ENCODE measurements around the gene RIBC2. TPM values are rescaled to one million over a fixed set of nuclear protein-coding genes. Genes with fewer than 3 reads are reported as not detected.

Gene RIBC2
- total and polyA plus RNA-seq, 9 of the 15 experiments (the other 6 are each of a cell fraction or from before 2014, with no cell fraction given), result not detected

DNA sequence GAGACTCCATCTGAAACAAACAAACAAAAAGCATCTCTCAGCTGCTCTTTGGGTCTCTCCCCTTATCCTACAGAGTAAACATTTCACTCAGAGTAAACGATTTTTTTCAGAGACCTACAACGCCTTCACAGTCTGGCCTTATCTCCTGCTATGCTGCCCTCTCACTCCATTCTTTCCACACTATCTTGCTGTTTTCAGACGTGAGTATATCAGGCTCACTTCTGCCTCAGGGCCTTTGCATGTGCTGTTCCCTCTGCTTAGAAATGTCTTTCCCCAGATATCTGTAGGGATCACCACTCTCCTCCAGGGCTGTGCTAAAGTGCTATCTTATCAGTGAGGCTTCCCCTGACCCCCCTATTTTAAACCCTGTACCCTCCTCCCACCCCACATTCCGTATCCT, 6.5 kb downstream of the RIBC2 start:
- DNase-seq (ENCODE audit: extremely low read depth in 1 of 4, low spot score in 3 of 4) (no peak), ATAC-seq (no peak), FAIRE-seq (no peak)
- Histone ChIP-seq H3K4me2 (ENCODE audit: insufficient read depth, low read length) (no peak overlapping the region), H3K9me1 (ENCODE audit: control insufficient read depth, insufficient read depth, low read length) (no peaks in the 10 kb centered on the region), H3K79me2 (ENCODE audit: control insufficient read depth, insufficient read depth, low read length) (no peaks in the 10 kb centered on the region), H3K27me3 (ENCODE audit: control insufficient read depth in 2 of 2, insufficient read depth in 2 of 2, low read length in 2 of 2) (peaks cover 3 to 29% of the 10 kb centered on the region in 2 experiments; a peak in 3 of 5 replicates), H3K36me3 (ENCODE audit: control insufficient read depth, insufficient read depth, low read length) (no peaks in the 10 kb centered on the region), H3K9me3 (replicated peaks; ENCODE audit: control insufficient read depth, insufficient read depth, low read depth, low read length) (no peaks in the 10 kb centered on the region), H2AFZ (ENCODE audit: low read depth, low read length) (no peak overlapping the region), H4K20me1 (replicated peaks; ENCODE audit: control insufficient read depth, insufficient read depth, low read length) (no peaks in the 10 kb centered on the region), H3K9ac (ENCODE audit: insufficient read depth in 1 of 2, low read depth in 2 of 2, low read length in 2 of 2) (no peak overlapping the region), H3K4me3 (no peak overlapping the region), H3K27ac (ENCODE audit: extremely low read depth, low read depth, low read length) (no peak overlapping the region), H3K4me1 (replicated peaks in 1 of 2; ENCODE audit: control insufficient read depth in 2 of 2, insufficient read depth in 2 of 2, low read length in 2 of 2) (no peaks in the 10 kb centered on the region; a peak in 1 of 5 replicates)
- TF ChIP-seq HDAC3 (IDR thresholded peaks at IDR 0.05; ENCODE audit: borderline replicate concordance, partially characterized antibody), result no peak
- peak; percentile 47 for TF ChIP-seq RBM25 (IDR thresholded peaks at IDR 0.05; ENCODE audit: low read depth, low read length, severe bottlenecking)
- no peak for TF ChIP-seq CBX8 (IDR thresholded peaks at IDR 0.05; ENCODE audit: borderline replicate concordance, extremely low read depth, low read depth, low read length, poor library complexity, severe bottlenecking)
- TF ChIP-seq HLTF (IDR thresholded peaks at IDR 0.05), result no peak
- no peak for TF ChIP-seq STAT5B (CRISPR knock-in tag; IDR thresholded peaks at IDR 0.05)
- CTCF ChIA-PET (ENCODE audit: low intra/inter-chr PET ratio), result no interaction called here
- intact Hi-C loops (cut with micrococcal nuclease) (no loop called here), in situ Hi-C loops (cut with MboI) (no loop called here)
- POLR2A ChIA-PET, result no interaction called here
- WGBS (ENCODE audit: insufficient coverage, low coverage, missing lambda C conversion rate), result 0% methylated on average over 4 of the region's 4 CpGs
- BruUV-seq (replicated peaks), result no TSS peak

DNA sequence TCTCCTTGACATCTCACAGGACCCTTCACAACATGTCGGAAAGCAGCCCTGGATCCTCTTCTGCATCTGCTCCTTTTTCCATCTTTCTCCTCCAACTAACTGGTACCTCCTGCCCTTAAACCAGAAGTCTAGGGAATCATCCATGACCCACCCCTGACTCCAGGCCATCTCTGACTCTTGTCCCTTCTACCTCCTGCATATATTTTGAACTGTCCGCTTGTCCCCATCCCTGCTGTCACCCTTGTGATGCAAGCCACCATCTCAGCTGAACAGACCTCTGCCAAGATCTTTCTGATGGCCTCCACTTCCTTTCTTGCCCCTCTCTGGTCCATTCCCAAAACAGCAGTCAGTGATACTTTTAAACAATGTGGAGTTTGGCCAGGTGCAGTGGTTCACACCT, 7.0 kb downstream of the RIBC2 start:
- H3K4me3 ChIP-seq, result no peak overlapping the region
- POLR2A ChIA-PET, result no interaction called here
- no peaks in the 10 kb centered on the region; a peak in 1 of 5 replicates for H3K4me1 ChIP-seq (replicated peaks in 1 of 2; ENCODE audit: control insufficient read depth in 2 of 2, insufficient read depth in 2 of 2, low read length in 2 of 2)
- no peak for ATAC-seq
- no peaks in the 10 kb centered on the region for H3K9me1 ChIP-seq (ENCODE audit: control insufficient read depth, insufficient read depth, low read length)
- no peak overlapping the region for H3K4me2 ChIP-seq (ENCODE audit: insufficient read depth, low read length)
- H3K36me3 ChIP-seq (ENCODE audit: control insufficient read depth, insufficient read depth, low read length), result no peaks in the 10 kb centered on the region
- BruUV-seq (replicated peaks), result no TSS peak
- H3K27me3 ChIP-seq (ENCODE audit: control insufficient read depth in 2 of 2, insufficient read depth in 2 of 2, low read length in 2 of 2), result peaks cover 3 to 29% of the 10 kb centered on the region in 2 experiments; a peak in 3 of 5 replicates
- no peak overlapping the region for H3K27ac ChIP-seq (ENCODE audit: extremely low read depth, low read depth, low read length)
- no peaks in the 10 kb centered on the region for H3K9me3 ChIP-seq (replicated peaks; ENCODE audit: control insufficient read depth, insufficient read depth, low read depth, low read length)
- no peaks in the 10 kb centered on the region for H3K79me2 ChIP-seq (ENCODE audit: control insufficient read depth, insufficient read depth, low read length)
- in situ Hi-C loops (cut with MboI) (no loop called here), intact Hi-C loops (cut with micrococcal nuclease) (no loop called here)
- no peak overlapping the region for H3K9ac ChIP-seq (ENCODE audit: insufficient read depth in 1 of 2, low read depth in 2 of 2, low read length in 2 of 2)
- H4K20me1 ChIP-seq (replicated peaks; ENCODE audit: control insufficient read depth, insufficient read depth, low read length), result no peaks in the 10 kb centered on the region
- WGBS (ENCODE audit: insufficient coverage, low coverage, missing lambda C conversion rate), result 0% methylated on average over 2 of the region's 2 CpGs
- no peak overlapping the region for H2AFZ ChIP-seq (ENCODE audit: low read depth, low read length)
- no peak for FAIRE-seq
- CTCF ChIA-PET (ENCODE audit: low intra/inter-chr PET ratio), result no interaction called here
- DNase-seq (ENCODE audit: extremely low read depth in 1 of 4, low spot score in 3 of 4), result no peak
- no peak for TF ChIP-seq STAT5A (IDR thresholded peaks at IDR 0.05; ENCODE audit: borderline replicate concordance, low read length)
- no peak for TF ChIP-seq RBFOX2 (IDR thresholded peaks at IDR 0.05; ENCODE audit: low read depth, low read length)
- no peak for TF ChIP-seq JUN (IDR thresholded peaks at IDR 0.05; ENCODE audit: borderline replicate concordance, low read depth, low read length)
- TF ChIP-seq JUN (CRISPR knock-in tag; IDR thresholded peaks at IDR 0.05; ENCODE audit: borderline replicate concordance), result no peak
- no peak for TF ChIP-seq NR2C2 (CRISPR knock-in tag; IDR thresholded peaks at IDR 0.05)
- TF ChIP-seq NR2C2 (tag; IDR thresholded peaks at IDR 0.05), result no peak
- TF ChIP-seq CAMTA2 (CRISPR knock-in tag; conservative IDR thresholded peaks at IDR 0.05), result no peak
- TF ChIP-seq PYGO2 (tag; IDR thresholded peaks at IDR 0.05), result no peak
- no peak for TF ChIP-seq MEIS2 (IDR thresholded peaks at IDR 0.05; ENCODE audit: partially characterized antibody)
- no peak for TF ChIP-seq SRF (CRISPR knock-in tag; IDR thresholded peaks at IDR 0.05)
- no peak for TF ChIP-seq ZNF695 (CRISPR knock-in tag; IDR thresholded peaks at IDR 0.05)
- TF ChIP-seq ZNF12 (CRISPR knock-in tag; IDR thresholded peaks at IDR 0.05), result no peak
- TF ChIP-seq POLR2AphosphoS5 (IDR thresholded peaks at IDR 0.05; ENCODE audit: control insufficient read depth, insufficient read depth, low read depth, low read length), result no peak
- TF ChIP-seq SAFB (IDR thresholded peaks at IDR 0.05; ENCODE audit: borderline replicate concordance, low read depth, low read length), result no peak
- TF ChIP-seq CBX5 (IDR thresholded peaks at IDR 0.05; ENCODE audit: borderline replicate concordance, low read depth), result no peak
